Ovary (tissue), 9 donors: Measurements from ENCODE around the gene MIEF2. TPM values are rescaled to one million over a fixed set of nuclear protein-coding genes. Genes with fewer than 3 reads are reported as not detected.

Experiments
- DNase-seq, 5 donors: peaks; one replicate each; pipeline ENCODE4 v3.0.0-alpha.2; 2019 to 2020
- H3K27ac ChIP-seq, 2 donors: fragments of 200-600 bp; one replicate each; pipeline versions ENCODE4 v1.5.1 to v1.8.0; 2019 to 2022
- H3K27me3 ChIP-seq: fragments of 200-600 bp; one replicate; pipeline ENCODE4 v1.8.0; 2022
- H3K36me3 ChIP-seq: fragments of 200-600 bp; sonication (generic); one replicate; pipeline ENCODE4 v1.5.1; 2019
- H3K4me1 ChIP-seq: one replicate; pipeline ENCODE4 v1.8.1; 2013; ENCODE audit warnings: mild to moderate bottlenecking, moderate library complexity; ENCODE audit not compliant: insufficient read depth
- H3K4me3 ChIP-seq: fragments of 200-600 bp; sonication (generic); one replicate; pipeline ENCODE4 v1.5.1; 2017
- H3K9me3 ChIP-seq, 2 donors: fragments of 200-600 bp in 1 of 2; sonication (generic) in 1 of 2; one replicate each; pipeline versions ENCODE4 v1.5.1 to v1.8.1; 2013 to 2019; ENCODE audit warnings: mild to moderate bottlenecking in 1 of 2, moderate library complexity in 1 of 2
- CTCF ChIP-seq, 3 donors: fragments of 450-650 bp in 2 of 3; fragments of 200-600 bp in 1 of 3; IDR thresholded peaks; one replicate each; pipeline versions ENCODE4 v1.5.1 to v1.8.0; 2016 to 2022; ENCODE audit warnings: antibody characterized with exemption in 3 of 3, mild to moderate bottlenecking in 1 of 3
- EP300 ChIP-seq: sonication (generic); formaldehyde crosslinking; IDR thresholded peaks from one replicate; pipeline ENCODE4 v1.6.1; 2017; ENCODE audit warnings: antibody characterized with exemption
- POLR2A ChIP-seq: fragments of 450-650 bp; IDR thresholded peaks from one replicate; pipeline ENCODE4 v1.6.1; 2017; ENCODE audit warnings: antibody characterized with exemption, mild to moderate bottlenecking, moderate library complexity
- WGBS, 3 donors: extraction: QIAGEN DNeasy Blood & Tissue Kit in 1 of 3; methylation state at CpG; one replicate each; pipeline versions ENCODE4 v1.1.5 to v1.1.7; 2013 to 2017; 5-methylcytosine and 5-hydroxymethylcytosine counted together
- intact Hi-C, 4 donors: fragments of 100-400 bp; cut with DNase I; formaldehyde crosslinking; loops; one replicate each; pipeline versions ENCODE4 v1.11.0 to v1.15.1; 2022 to 2023
- polyA plus RNA-seq, 2 donors: library from polyadenylated mRNA; stranded (reverse); fragments of 200-250 nt in 1 of 2; fragments of 350-450 nt in 1 of 2; fragmentation: Illumina TruSeq in 1 of 2; extraction: RNeasy Lipid Tissue Mini Kit (QIAGEN cat#74804) in 1 of 2; gene quantifications; one replicate each; pipeline ENCODE4 v1.2.3, GENCODE V29; 2013 to 2014
- total RNA-seq, 7 donors: library from RNA; depleted of rRNA in 2 of 7; stranded (reverse); fragments of >200 nt in 2 of 7; fragmentation: NEBNext Ultra II Directional in 3 of 7; extraction: Animal tissue kit (Norgen Biotek cat#: 25700) in 3 of 7; gene quantifications; one replicate each; pipeline versions ENCODE4 v1.1.0 to v1.2.4, GENCODE V29; 2016 to 2023
- donor health status: DM: no; HTN: no; CAD: no; lungs with moderate emphysema.
- donor health status: DM: no; HTN: no; CAD: no.
- donor health status: Bipolar disorder and iron deficiency.
- donor health status: DM: yes; HTN: yes; CAD: no.
- donor health status: DM: no; HTN: no; CAD: no.
- donor health status: DM: yes; HTN: yes; CAD: no.

Gene MIEF2
- total and polyA plus RNA-seq, 9 donors, result 4.0 to 36.1 (median 21.9) TPM

GRCh38 chr17:18225642-18226283 is 34.7 kb upstream of the MIEF2 start:
- peak in 1 of 5 donors; percentile 41 for DNase-seq
- H3K27ac ChIP-seq, result no peak overlapping the region
- H3K4me1 ChIP-seq, result peaks cover 3% of the 10 kb centered on the region
- H3K36me3 ChIP-seq, result no peaks in the 10 kb centered on the region
- no peaks in the 10 kb centered on the region for H3K9me3 ChIP-seq
- 1% methylated on average over 16 to 57 of the region's 57 CpGs for WGBS, 3 donors
- peak overlapping the region; percentile 60 for H3K4me3 ChIP-seq
- intact Hi-C loops, result loop anchor here in 1 of 4 donors (5.0 to 10.0 kb wide), 2 partner anchors 38 to 71 kb away; no protein-coding TSS in a partner anchor
- TF ChIP-seq POLR2A (no peak), EP300 (no peak), CTCF (IDR thresholded peaks at IDR 0.05) (no peak)
- no peaks in the 10 kb centered on the region for H3K27me3 ChIP-seq

DNA sequence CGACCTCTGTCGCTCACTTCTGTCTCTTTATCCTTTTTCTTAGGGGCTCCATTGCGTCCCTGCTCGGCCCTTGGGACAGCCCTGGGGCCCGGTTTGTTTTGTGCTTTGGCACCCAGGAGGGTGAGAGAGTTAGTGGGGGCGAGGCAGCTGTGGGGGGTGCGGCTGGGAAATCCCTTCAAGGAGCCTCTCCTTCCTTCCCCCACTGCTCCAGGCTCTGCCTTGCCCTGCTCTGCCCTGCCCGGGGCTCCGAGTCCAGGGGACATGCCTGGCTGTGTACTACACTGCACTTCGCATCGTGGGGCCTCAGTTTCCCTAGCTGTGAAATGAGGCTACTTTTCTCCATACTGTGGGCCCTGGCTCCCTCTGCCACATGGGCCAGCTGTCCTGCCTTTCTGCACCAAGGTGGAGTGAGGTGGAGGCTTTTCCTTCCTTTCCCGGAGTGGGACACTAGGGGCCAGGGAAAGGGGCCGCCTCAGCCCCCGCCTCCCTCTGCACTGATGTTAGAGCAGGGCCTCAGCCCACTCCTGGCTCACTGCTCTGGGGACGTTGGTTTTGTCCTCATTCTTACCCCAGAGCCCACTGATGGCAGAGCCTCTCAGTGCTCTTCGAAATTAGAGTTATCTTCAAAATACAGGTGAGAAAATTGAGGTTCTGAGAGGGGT is 34.0 kb upstream of the MIEF2 start:
- intact Hi-C loops, result loop anchor here in 1 of 4 donors (5.0 to 10.0 kb wide), 2 partner anchors 39 to 72 kb away; no protein-coding TSS in a partner anchor
- Histone ChIP-seq H3K27ac (no peak overlapping the region), H3K4me3 (peak overlapping the region; percentile 60), H3K27me3 (no peaks in the 10 kb centered on the region), H3K36me3 (no peaks in the 10 kb centered on the region), H3K4me1 (peaks cover 3% of the 10 kb centered on the region), H3K9me3 (no peaks in the 10 kb centered on the region)
- peak in 1 of 5 donors; percentile 47 for DNase-seq
- TF ChIP-seq EP300 (no peak), CTCF (IDR thresholded peaks at IDR 0.05) (no peak), POLR2A (no peak)
- WGBS, 3 donors, result 15 to 20% (median 19%) methylated on average over 16 of the region's 16 CpGs

- H3K9me3 ChIP-seq, result no peaks in the 10 kb centered on the region
- DNase-seq, result no peak
- intact Hi-C loops, result loop anchor here in 1 of 4 donors (5.0 to 10.0 kb wide), 2 partner anchors 40 to 73 kb away; no protein-coding TSS in a partner anchor
- H3K36me3 ChIP-seq, result no peaks in the 10 kb centered on the region
- no peak overlapping the region for H3K27ac ChIP-seq
- no peaks in the 10 kb centered on the region for H3K27me3 ChIP-seq
- no peak for TF ChIP-seq POLR2A
- no peak for TF ChIP-seq CTCF (IDR thresholded peaks at IDR 0.05)
- TF ChIP-seq EP300, result no peak
- peaks cover 3% of the 10 kb centered on the region for H3K4me1 ChIP-seq
- no peak overlapping the region for H3K4me3 ChIP-seq
- WGBS, 3 donors, result 92 to 98% (median 93%) methylated on average over 5 of the region's 5 CpGs
Measured at GRCh38 chr17:18227635-18228034, 32.8 kb upstream of the MIEF2 start.

GRCh38 chr17:18228176-18228682 is 32.2 kb upstream of the MIEF2 start:
- no peak overlapping the region for H3K27ac ChIP-seq
- H3K4me3 ChIP-seq, result no peak overlapping the region
- H3K4me1 ChIP-seq, result peaks cover 3% of the 10 kb centered on the region
- DNase-seq, result no peak
- TF ChIP-seq POLR2A, result no peak
- no peak for TF ChIP-seq CTCF (IDR thresholded peaks at IDR 0.05)
- TF ChIP-seq EP300, result no peak
- intact Hi-C loops, result loop anchor here in 1 of 4 donors (5.0 to 10.0 kb wide), 2 partner anchors 41 to 73 kb away; no protein-coding TSS in a partner anchor
- 76 to 88% (median 83%) methylated on average over 10 of the region's 10 CpGs for WGBS, 3 donors
- no peaks in the 10 kb centered on the region for H3K36me3 ChIP-seq
- H3K27me3 ChIP-seq, result no peaks in the 10 kb centered on the region
- no peaks in the 10 kb centered on the region for H3K9me3 ChIP-seq
